NCI-H2171 (cell line): Measurements from ENCODE around the gene HOXC5.

Source experiments
- DNase-seq: peaks from one replicate; lab custom pipeline; 2025; lab: John Stamatoyannopoulos, UW

The HOXC5 gene

DNA sequence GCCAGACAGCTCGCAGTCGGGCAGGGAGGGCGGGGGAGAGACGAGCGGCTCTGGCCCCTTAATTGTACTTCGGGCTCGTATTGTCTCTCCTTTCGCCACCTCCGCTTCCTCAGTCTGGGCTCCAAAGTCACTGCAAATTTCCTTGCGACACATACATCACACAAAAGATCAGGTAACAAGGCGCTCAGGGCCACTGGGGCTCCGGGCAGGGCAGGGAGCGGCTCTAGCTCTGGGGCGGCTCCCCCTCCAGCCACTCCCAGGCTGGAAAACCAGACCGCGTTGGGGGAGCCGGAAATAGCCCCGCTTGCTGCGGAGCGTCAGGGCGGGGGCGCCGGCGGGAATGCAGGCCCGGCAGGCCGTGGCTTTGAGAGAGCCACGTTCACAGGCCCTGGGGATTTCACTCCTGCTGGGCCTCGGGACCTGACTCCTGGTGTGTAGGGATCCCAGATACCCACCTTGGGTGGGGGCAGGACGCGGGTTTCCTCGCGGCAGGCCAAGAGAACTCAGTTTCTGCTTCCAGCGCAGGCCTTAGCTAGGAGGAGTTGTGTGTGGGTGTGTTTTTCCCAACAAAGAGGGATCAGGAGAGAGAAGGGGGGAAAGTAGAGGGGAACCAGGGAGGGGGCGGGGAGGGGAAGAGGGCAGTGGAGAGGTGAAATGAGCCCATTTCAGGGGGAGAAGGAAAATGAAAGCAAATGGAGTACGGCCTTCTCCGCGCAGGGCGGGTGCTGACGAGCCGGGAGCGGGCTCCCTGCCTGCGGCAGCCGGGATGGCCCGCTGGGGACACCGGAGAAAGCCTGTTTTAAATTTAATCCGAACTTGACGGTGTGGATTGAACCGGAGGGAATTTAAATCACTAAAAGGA is 37.2 kb upstream of the HOXC5 start:
- DNase-seq = peak; percentile 25

DNA sequence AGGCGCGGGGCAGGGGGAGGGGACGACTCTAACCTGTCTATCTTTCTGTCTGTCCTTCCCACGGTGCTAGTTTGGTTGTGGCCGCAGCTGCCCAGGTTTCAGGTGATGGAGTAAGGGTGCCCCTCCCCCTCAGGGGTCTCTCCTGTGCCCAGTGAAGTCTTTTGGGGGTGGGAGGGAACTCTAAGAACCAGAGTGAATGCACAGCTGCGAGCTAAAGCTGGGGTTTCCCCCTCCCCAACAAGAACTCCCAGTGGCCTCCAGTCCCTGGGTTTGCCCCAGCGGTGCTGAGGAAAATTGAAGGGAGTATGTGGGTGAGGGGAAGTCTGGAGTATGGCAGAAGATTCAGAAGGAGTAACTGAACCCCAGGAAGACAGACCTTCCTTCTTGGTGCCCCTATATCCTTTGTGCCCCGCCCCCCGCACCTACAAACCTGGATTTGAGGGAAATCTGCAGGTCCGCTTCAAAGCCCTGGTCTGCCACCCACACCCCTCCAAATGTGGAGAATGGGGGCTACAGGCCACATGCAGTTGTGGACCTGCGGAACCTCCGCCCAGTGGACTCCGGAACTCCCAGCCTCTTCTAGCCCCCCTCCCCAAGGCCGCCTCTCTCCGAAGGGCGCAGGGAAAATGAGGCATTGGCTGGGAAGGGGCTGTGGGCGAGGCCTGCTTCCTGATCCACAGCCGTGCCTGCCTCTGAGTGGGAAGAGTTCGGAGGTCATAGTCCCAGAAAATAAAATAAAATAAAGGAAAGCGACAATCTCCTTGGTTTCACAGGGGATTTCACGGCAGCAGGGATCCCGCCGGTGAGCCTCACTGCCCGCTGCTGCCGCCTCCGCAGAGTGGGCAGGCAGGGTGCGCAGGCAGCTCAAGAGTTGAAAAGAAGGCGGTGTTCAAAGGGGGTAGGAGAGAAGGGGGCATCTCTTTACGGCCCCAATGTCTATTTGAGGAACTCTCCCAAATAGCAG is 36.3 kb upstream of the HOXC5 start:
- no peak for DNase-seq

DNA sequence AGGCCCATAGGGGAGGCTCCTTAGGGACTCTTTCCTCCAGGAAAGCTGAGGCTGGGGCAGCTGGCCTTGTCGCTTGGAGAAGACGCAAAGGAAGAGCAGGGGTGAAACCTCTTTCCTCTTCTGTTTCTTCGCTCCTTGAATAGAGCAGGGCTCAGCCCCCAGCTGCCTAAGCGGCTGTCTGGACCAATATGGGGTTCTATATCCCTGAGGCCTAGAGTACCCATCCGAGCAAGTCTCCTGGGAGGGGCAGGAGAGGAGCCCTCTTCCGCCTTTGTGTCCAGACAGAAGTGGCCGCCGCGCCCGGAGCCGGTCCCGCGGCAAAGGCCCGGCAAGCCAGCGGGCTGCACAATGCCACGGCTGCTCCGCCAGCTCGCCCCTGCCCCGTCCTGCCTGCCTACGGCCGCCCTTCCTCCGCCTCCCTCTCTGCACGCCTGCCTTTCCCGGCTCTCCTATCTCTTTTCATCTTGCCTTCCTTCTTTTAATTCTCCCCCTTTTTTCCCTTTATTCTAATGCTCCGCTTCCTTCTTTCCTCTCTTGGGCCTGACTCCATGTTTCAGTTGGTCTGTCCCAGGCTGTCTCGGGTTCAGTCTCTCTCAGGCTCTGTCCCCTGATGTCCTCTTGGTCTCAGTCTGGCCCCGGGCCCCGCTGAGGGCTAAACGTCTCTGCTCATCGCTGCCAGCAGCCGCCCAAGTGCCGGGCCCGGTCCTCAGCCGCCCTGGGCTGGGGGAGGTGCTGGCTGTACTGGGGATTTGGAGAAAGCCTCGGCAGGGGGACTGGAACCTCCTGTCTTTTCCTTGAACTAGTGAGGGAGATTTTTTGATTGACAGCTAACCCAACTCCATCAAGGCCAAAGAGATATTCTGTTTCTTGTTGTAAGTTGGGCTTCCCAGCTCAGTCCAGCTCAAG is 35.4 kb upstream of the HOXC5 start:
- no peak for DNase-seq

DNA sequence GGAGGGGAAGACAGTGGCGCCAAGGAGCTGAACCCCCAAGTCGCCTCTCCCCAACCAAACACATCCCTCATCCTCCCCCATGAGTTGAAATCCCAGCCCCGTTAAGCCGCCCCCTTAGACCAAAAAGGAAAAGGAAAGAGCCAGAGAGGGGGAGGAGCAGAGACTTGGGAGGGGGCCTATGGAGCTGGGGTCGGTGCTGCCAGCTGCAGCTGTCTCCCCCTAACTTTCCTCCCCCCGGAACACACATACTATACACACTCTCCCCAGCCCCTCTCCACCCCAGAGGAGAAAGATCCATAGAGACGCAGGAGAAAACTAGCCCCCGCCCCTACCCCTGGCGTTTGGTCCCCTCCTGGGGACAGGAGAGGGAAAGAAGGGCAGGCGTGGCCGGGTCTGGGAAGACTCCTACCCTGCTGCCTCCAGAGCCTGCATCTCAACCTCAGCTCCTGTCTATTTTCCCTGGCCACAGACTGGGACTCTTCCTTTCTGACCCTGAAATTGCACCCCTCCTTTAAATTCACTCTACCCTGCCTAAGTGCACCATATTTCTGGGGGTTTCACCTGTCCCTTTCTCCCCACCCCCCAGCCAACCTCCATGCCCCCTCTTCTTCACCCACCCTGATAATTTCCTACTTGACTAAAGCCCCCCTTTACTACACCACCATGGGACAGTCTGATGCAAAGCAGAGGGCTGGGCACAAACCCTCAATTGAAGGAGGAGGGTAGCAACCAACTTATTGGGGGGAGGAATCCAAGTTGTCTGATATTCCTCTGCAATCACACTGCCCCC is 34.5 kb upstream of the HOXC5 start:
- DNase-seq = no peak

DNA sequence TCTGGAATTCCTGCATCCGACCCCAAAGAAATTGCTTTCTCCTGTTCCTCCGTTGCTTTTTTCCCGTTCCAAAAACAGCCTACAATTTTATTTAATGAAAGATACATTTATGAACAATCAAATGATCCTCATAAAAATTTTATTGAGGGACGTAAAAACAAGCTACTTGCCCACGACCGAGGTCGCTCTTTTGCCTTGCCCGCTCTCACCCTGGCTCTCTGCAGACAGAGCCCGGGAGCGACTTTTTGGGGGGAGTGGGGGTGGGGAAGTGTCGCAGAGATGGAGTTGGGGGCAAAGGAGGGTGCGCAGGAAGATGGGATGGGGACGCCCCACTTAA is 34.0 kb upstream of the HOXC5 start:
- no peak for DNase-seq

DNA sequence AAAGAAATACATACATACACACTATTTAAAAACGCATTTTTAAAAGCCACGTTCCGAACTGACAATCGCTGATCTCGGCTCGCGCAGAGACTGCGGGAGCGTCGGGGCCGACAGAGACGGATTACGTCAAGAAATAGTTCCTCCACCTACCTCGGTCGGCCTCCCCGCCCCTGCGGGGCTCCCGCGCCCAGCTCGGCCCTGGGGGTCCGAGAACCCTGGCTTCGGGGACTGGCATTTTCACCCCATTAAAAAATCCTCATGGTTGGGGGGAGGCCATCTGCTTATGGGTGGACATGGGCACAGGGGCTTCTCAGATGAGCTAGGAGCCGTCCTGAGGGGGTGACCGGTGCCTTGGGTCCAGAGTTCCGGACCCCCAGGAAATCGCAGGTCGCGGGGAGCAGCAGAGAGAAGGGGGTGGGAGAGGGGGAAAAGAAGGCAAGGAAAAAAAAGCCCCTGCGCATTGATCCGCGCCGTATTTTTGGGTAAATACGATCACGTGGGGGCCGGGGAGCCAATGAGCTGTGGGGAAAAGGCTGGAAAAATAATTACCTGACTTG is 33.2 kb upstream of the HOXC5 start:
- no peak for DNase-seq

DNA sequence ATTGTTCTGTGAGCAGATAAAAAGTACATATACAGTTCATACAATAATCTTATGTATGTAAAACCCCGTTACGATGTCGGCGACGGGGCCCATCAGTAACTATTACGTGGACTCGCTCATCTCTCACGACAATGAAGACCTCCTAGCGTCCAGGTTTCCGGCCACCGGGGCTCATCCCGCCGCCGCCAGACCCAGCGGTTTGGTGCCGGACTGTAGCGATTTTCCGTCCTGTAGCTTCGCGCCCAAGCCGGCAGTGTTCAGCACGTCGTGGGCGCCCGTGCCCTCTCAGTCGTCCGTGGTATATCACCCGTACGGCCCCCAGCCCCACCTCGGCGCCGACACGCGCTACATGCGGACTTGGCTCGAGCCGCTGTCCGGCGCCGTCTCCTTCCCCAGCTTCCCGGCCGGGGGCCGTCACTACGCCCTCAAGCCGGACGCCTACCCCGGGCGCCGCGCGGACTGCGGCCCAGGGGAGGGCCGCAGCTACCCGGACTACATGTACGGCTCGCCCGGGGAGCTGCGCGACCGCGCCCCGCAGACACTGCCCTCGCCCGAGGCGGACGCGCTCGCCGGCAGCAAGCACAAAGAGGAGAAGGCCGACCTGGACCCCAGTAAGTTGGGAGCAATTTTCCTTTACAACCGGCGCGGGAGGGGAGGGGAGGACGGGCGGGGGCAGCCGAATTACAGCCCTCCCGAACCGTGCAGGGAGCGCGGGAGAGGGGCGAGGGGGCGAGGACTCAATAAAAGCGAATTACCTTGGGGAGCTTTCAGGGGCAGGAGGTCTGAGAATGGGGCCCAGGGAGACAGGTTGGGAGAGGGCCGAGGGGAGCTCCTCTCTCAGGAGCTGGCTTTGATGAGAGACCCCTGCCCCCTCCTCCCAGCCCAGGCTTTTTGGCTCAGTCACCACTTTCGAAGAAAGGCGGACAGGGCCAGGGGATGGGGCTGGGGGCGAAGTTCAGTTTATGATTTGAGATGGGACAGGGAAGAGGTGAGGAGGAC is 32.4 kb upstream of the HOXC5 start, which contains the start of gene HOXC9:
HOXC9 (plus strand) TSS at position 46 of the 999 bp plus-strand sequence; CDS start at position 74, 28 bp downstream.
- DNase-seq = no peak

DNA sequence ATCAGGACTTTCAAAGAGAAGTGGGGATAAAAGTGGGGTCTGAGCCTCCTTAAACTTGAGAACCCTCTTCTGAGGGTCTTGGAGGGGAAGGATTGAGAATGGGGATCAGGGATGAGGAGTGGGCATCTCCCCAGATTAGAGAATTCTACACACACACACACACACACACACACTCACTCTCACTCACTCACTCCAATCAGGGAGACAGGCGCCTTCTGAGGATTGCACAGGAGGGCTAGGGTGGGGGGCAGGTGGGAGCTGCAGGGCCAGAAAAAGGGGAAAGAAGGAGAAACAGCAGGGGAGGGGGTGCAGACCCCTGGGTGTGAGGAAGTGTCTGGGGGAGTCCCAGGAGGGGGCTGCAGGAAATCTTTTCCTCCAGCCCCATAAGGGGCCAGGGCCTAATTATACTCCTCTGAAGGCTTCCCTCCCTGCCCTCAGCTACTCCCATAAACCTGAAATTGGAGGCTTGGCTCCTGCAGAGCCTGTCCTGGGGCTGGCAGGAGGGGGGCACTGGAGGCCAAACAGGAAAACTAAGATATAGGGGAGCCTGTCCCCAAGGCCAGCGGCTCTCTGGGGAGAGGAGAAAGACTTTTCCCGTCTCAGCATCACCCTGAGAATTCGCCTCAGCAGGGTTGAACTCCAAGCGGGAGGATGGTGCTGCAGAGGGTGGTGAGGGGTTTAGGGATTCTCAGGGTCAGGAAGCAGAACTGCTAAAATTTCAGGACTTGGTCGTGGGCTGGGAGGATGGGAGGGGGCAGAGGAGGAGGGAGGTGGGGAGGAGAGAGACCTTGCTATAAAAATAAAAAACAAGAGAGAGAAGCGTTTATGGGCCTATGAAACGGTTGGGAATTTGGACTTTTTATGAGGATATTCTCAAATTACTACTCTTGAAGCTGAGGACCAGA is 31.3 kb upstream of the HOXC5 start:
- DNase-seq = no peak

DNA sequence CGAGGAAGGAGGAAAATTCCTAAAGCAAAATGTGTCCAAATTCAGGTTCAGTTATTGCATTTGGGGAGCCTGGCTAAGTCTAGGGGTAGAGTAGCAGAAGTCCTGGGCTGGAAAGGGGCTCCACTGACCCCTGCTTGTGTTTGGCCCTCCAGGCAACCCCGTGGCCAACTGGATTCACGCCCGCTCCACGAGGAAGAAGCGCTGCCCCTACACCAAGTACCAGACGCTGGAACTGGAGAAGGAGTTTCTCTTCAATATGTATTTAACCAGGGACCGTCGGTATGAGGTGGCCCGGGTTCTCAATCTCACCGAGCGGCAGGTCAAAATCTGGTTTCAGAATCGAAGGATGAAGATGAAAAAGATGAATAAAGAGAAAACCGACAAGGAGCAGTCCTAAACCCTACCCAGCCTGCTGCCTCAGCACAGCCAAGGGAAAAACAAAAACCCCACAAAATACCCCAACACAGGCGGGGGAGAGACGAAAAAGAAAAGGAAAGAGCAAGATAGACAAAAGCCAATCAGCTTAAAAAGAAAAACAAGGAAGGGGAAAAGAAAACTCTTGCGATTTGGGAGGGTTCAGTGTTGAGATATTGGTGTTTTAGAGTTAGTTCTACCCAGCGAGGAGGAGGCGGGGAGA is 30.5 kb upstream of the HOXC5 start:
- no peak for DNase-seq

DNA sequence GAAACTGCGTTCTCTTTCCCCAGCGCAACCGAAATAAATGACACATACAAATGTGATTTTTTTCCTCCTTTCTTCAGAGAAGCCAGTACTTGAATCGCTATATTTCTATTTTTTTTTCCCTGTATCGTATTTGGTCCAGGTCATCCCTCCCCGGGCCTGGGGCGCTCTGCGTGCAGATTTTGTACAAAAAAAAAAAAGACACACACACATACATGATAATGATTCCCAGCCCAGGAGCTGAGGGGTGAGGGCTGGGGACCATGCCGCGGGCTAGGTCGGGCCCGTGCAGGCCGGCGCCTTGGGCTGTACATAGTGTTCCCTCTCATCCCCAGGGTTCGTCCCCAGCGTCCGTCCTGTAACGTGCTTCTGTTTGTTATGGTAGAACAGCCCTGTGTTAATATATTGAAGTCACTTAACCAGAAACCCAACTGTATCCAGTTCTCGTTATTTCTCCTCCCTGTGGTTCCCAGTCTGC is 29.9 kb upstream of the HOXC5 start:
- no peak for DNase-seq

DNA sequence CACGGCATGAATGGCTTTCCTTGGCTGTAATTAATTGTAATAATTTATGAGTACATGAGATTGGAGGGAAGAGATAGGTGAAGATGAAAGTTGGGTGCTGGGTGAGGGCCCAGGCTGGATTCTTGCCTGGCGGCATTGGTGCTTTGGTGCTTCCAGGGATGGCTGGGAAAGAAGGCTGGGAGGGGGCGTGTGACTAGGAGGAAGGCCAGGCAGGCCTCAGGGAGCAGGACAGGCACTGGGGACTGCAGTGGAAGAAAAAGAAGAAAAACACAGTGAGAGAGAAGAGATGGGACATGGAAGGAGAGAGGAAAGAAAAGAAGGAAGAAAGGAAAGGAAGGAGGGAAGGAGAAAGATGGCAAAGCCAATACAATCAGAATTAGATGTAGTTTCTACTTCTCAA is 29.2 kb upstream of the HOXC5 start:
- DNase-seq = no peak

DNA sequence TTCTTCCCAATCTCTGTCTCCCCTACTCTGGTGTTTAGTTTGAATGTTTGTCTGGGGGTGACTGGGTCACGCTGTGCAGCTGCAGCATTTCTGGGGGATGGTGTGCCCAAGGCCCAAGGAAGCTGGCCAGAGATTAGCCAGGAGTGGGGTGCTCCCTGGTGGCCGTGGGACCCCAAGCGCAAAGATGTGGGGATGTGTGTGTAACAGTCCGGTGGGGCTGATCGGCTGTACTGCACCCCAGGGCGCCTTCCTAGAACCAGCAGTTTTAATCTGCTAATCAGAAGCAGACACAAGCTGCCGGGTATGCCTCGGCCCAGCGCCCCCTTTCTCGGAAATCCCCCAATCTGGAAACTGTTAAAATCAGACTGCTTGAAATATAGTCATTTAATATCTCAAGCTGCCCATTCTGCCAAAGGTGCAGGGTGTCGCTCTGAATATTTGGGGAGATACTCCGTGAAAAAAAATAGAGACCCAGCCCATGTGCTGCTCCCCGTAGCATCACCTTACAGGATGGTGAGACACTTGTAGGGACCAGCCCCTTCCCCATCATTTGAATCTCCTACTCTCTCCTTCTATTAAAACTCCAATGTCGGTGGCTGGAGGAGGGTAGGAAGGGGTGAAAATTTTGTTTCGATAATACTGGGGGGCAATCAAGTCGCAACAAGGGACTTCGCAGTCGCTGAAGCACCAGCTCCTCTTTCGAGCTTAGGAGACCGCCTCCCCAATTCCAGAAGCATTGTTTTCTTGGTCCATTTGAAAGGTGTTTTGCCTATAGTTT is 28.6 kb upstream of the HOXC5 start:
- DNase-seq = no peak

DNA sequence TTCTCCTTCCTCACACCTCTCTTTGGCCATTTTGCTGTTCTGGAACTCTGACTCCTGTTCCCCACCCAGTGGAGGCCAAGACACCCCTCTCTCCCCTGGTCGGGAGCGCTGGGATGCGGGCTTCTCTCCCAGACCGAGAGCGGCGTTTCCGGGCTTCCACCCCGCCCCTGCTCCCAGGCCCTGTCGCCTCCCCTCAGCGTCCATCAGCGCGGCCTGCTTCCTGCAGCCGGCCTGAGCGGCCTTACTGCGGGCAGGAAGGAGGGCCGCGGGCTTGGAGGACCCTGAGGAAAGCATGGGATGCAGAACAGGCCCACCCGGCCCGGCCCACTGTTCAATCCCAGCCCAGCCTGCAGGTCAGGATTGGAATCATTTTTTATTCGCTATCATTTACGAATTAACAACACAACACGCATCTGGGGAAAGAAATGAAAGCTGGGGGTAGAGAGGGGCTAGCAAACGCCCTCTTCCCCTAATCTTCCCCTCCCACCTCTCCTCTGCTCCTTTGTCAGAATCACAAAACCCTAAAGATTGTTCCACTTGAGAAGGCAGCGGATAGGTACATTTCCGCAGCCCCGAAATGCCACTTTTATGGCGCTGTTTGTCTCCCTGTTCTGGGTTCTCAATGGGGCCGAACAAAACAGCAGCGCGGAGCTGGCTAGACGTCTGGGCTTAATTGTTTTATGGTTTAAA is 27.9 kb upstream of the HOXC5 start:
- DNase-seq = no peak

DNA sequence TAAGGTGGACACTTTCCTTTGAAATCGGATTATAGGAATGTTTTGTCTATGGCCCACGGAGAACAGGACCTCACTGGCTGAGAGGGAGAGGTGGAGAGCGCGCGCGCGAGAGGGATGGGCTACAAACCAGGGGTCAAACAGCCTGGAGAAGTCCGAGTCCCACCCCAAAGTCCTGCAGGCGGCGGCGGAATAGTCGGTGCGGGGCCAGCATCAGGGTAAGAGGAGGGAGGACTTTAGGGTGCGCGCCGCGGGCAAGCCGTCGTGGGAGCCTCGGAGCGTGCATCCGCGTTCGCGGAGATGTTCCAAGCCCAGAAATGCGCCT is 27.4 kb upstream of the HOXC5 start:
- no peak for DNase-seq

DNA sequence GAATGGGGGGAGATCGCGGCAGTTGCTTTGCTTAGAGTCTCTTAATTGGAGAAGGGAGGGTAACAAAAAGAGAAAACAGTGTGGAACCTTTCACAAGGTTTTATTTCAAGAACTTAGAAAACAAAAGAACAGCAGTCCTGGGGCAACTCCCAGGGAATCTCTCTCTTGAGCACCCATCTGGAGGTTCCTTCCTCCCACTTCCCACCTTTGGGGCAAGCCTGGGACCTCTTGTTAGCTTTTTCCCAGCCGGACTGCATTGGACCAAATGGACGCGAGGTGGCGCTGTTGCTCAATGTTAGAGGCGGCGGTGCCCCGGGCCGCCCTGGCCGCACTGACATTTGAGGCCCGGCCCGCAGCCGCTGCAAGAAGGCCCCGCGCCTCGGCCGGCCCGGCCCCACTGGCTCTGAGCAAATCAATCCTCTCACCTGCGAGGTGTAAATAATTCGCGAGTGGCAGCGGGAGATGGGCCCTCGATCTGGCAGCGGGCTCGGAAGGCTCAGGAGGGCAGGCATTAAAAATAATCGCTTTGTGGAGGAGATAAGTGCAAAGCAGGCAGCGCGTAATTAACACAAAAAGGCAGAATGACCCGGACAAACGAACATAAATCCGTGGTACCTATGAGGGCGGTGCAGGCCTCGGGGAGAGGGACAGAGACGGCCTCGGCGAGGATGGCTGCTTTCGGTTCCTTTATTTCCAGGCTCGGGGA is 26.8 kb upstream of the HOXC5 start:
- DNase-seq = peak; percentile 71
